GM19023 (cell line): Measurements from ENCODE around the gene FSHR.
A peak's percentile ranks its signal among the peaks of the same experiment; 100 is the strongest.

Experiments used
- ATAC-seq: cut with Tn5 transposase; IDR thresholded peaks from one replicate; pipeline ENCODE4 v1.9.1; 2021; ENCODE audit warnings: mild to moderate bottlenecking, moderate library complexity; ENCODE audit not compliant: unreplicated experiment

Gene FSHR

GRCh38 chr2:49154140-49154539, at the start of gene FSHR:
FSHR (minus strand) TSS chr2:49154515; CDS start chr2:49154417, 98 bp downstream.
- ATAC-seq, result no peak

- ATAC-seq, result no peak
These were observed 45.0 kb upstream of the FSHR start for GRCh38 chr2:49199266-49199665.

GRCh38 chr2:49194701-49195100, 40.4 kb upstream of the FSHR start:
- ATAC-seq, result no peak

GRCh38 chr2:49192036-49192435, 37.7 kb upstream of the FSHR start:
- ATAC-seq, result no peak

GRCh38 chr2:49189512-49190225, 35.4 kb upstream of the FSHR start:
- no peak for ATAC-seq

- ATAC-seq, result no peak
These were observed 31.8 kb upstream of the FSHR start for GRCh38 chr2:49186050-49186648.

GRCh38 chr2:49178656-49179055, 24.3 kb upstream of the FSHR start:
- no peak for ATAC-seq

- ATAC-seq, result no peak
These were observed 22.9 kb upstream of the FSHR start for GRCh38 chr2:49177194-49177593.

- ATAC-seq, result no peak
These were observed 21.5 kb upstream of the FSHR start for GRCh38 chr2:49175831-49176230.

GRCh38 chr2:49174750-49175149, 20.4 kb upstream of the FSHR start:
- ATAC-seq, result no peak

- ATAC-seq, result no peak
These were observed 12.8 kb upstream of the FSHR start for GRCh38 chr2:49167131-49167530.

- no peak for ATAC-seq
These were observed 11.3 kb upstream of the FSHR start for GRCh38 chr2:49165662-49166061.

GRCh38 chr2:49164729-49165128, 10.4 kb upstream of the FSHR start:
- no peak for ATAC-seq

GRCh38 chr2:49162151-49162550, 7.8 kb upstream of the FSHR start:
- ATAC-seq, result no peak

- no peak for ATAC-seq
These were observed 576 bp upstream of the FSHR start for GRCh38 chr2:49154891-49155290.

- no peak for ATAC-seq
These were observed 1.1 kb downstream of the FSHR start for GRCh38 chr2:49153252-49153651.

- ATAC-seq, result no peak
These were observed 1.5 kb downstream of the FSHR start for GRCh38 chr2:49152824-49153223.

GRCh38 chr2:49146401-49146800, 7.9 kb downstream of the FSHR start:
- no peak for ATAC-seq

- no peak for ATAC-seq
These were observed 22.5 kb downstream of the FSHR start for GRCh38 chr2:49131801-49132200.

- peak; percentile 97 for ATAC-seq
These were observed 25.3 kb downstream of the FSHR start for GRCh38 chr2:49129034-49129433.

GRCh38 chr2:49123600-49123999, 30.7 kb downstream of the FSHR start:
- ATAC-seq, result no peak

GRCh38 chr2:49122107-49122506, 32.2 kb downstream of the FSHR start:
- no peak for ATAC-seq

GRCh38 chr2:49113046-49113445, 41.3 kb downstream of the FSHR start:
- ATAC-seq, result no peak
